Body of pancreas (tissue), 4 donors: ENCODE measurements around the gene ATP11A. TPM values are rescaled to one million over a fixed set of nuclear protein-coding genes. Genes with fewer than 3 reads are reported as not detected.

Experiments used
- ATAC-seq: fragments of 150-250 bp; one replicate; pipeline ENCODE4 v1.9.1; 2016
- DNase-seq, 4 donors: peaks; one replicate each; pipeline ENCODE4 v3.0.0-alpha.2; 2019
- H3K27ac ChIP-seq, 4 donors: fragments of 200-600 bp; sonication (generic); 1 replicate in 3 of 4; 2 replicates in 1 of 4; pipeline versions ENCODE4 v1.5.1 to v1.6.1; 2016 to 2019; ENCODE audit warnings: mild to moderate bottlenecking in 1 of 4, mixed read lengths in 1 of 4, moderate library complexity in 1 of 4
- H3K27me3 ChIP-seq, 2 donors: fragments of 200-600 bp; sonication (generic); one replicate each; pipeline ENCODE4 v1.6.0; 2016; ENCODE audit warnings: mild to moderate bottlenecking in 1 of 2
- H3K36me3 ChIP-seq, 2 donors: fragments of 200-600 bp; sonication (generic); replicated peaks in 1 of 2; 2 replicates each; pipeline ENCODE4 v1.5.1; 2016; ENCODE audit warnings: low read depth in 2 of 2; ENCODE audit not compliant: insufficient read depth in 1 of 2
- H3K4me1 ChIP-seq: fragments of 200-600 bp; sonication (generic); one replicate; pipeline ENCODE4 v1.6.0; 2016
- H3K4me3 ChIP-seq, 2 donors: fragments of 200-600 bp; sonication (generic); 1 replicate in 1 of 2; 2 replicates in 1 of 2; pipeline ENCODE4 v1.5.1; 2016 to 2019
- H3K9me3 ChIP-seq, 3 donors: fragments of 200-600 bp; sonication (generic); 1 replicate in 2 of 3; 2 replicates in 1 of 3; pipeline ENCODE4 v1.5.1; 2016
- CTCF ChIP-seq, 7 experiments: fragments of 450-650 bp in 4 of 7; fragments of 200-600 bp in 3 of 7; sonication (generic) in 3 of 7; IDR thresholded peaks; one replicate each; pipeline ENCODE4 v1.5.1; 2016 to 2019; ENCODE audit warnings: antibody characterized with exemption in 7 of 7
- POLR2A ChIP-seq, 3 donors: fragments of 450-650 bp; IDR thresholded peaks; one replicate each; pipeline ENCODE4 v1.6.1; 2016; ENCODE audit warnings: antibody characterized with exemption in 3 of 3, mild to moderate bottlenecking in 2 of 3
- WGBS, 2 donors: methylation state at CpG; one replicate each; pipeline ENCODE4 v1.1.5; 2017; 5-methylcytosine and 5-hydroxymethylcytosine counted together
- intact Hi-C: fragments of 100-400 bp; cut with DNase I; formaldehyde crosslinking; loops from one replicate; pipeline ENCODE4 v1.15.1; 2023
- total RNA-seq, 2 donors: library from RNA; depleted of rRNA; stranded (reverse); fragments of >200 nt; gene quantifications; one replicate each; pipeline ENCODE4 v1.1.0, GENCODE V29; 2016

The ATP11A gene
- total RNA-seq, 2 donors from 2014 or later, result 24.1 to 33.9 TPM

- H3K4me1 ChIP-seq, result peaks cover 9% of the 10 kb centered on the region
- H3K9me3 ChIP-seq, result no peaks in the 10 kb centered on the region
- ATAC-seq (no peak), DNase-seq (no peak)
- H3K27ac ChIP-seq, result no peak overlapping the region
- intact Hi-C loops, result loop anchor here (10.0 kb wide), 1 partner anchor 226 kb away; no protein-coding TSS in a partner anchor
- WGBS, 2 donors, result 93% methylated on average over 31 of the region's 31 CpGs
- no peak for TF ChIP-seq CTCF (IDR thresholded peaks at IDR 0.05)
- TF ChIP-seq POLR2A (IDR thresholded peaks at IDR 0.05), result no peak
- no peaks in the 10 kb centered on the region for H3K27me3 ChIP-seq
- H3K36me3 ChIP-seq, result no peaks in the 10 kb centered on the region
- H3K4me3 ChIP-seq, result no peak overlapping the region
These were observed 40.7 kb upstream of the ATP11A start for GRCh38 chr13:112648966-112649690.

- peaks cover 3% of the 10 kb centered on the region for H3K4me1 ChIP-seq
- WGBS, 2 donors, result 49 to 54% methylated on average over 5 of the region's 5 CpGs
- no peaks in the 10 kb centered on the region for H3K36me3 ChIP-seq
- intact Hi-C loops, result no loop called here
- DNase-seq (no peak), ATAC-seq (no peak)
- H3K4me3 ChIP-seq, result no peak overlapping the region
- no peak for TF ChIP-seq POLR2A (IDR thresholded peaks at IDR 0.05)
- no peak for TF ChIP-seq CTCF (IDR thresholded peaks at IDR 0.05)
- no peak overlapping the region for H3K27ac ChIP-seq
- H3K9me3 ChIP-seq, result no peaks in the 10 kb centered on the region
- H3K27me3 ChIP-seq, result no peaks in the 10 kb centered on the region
These were observed 38.5 kb upstream of the ATP11A start for GRCh38 chr13:112651311-112651710.

GRCh38 chr13:112651750-112652511 lies 37.9 kb upstream of the ATP11A start:
- 38 to 41% methylated on average over 7 of the region's 7 CpGs for WGBS, 2 donors
- Histone ChIP-seq H3K27me3 (no peaks in the 10 kb centered on the region), H3K36me3 (no peaks in the 10 kb centered on the region), H3K9me3 (no peaks in the 10 kb centered on the region), H3K4me3 (no peak overlapping the region), H3K4me1 (no peaks in the 10 kb centered on the region), H3K27ac (no peak overlapping the region)
- no peak for TF ChIP-seq POLR2A (IDR thresholded peaks at IDR 0.05)
- TF ChIP-seq CTCF (IDR thresholded peaks at IDR 0.05), result no peak
- DNase-seq (peak in 1 of 4 donors; percentile 21), ATAC-seq (no peak)
- intact Hi-C loops, result no loop called here

- ATAC-seq, result no peak
- Histone ChIP-seq H3K4me1 (no peaks in the 10 kb centered on the region), H3K27ac (no peak overlapping the region), H3K27me3 (no peaks in the 10 kb centered on the region), H3K36me3 (no peaks in the 10 kb centered on the region), H3K4me3 (no peak overlapping the region), H3K9me3 (no peaks in the 10 kb centered on the region)
- TF ChIP-seq CTCF (IDR thresholded peaks at IDR 0.05), result no peak
- TF ChIP-seq POLR2A (IDR thresholded peaks at IDR 0.05), result no peak
- WGBS, 2 donors, result 79 to 85% methylated on average over 7 of the region's 7 CpGs
- DNase-seq, result no peak
- intact Hi-C loops, result no loop called here
These were observed 37.2 kb upstream of the ATP11A start for GRCh38 chr13:112652512-112653070.
